Urinary bladder (tissue), 4 donors: ENCODE measurements around the gene EIF2AK2. TPM values are rescaled to one million over a fixed set of nuclear protein-coding genes. Genes with fewer than 3 reads are reported as not detected.
"Not testable (repeated sequence)": the region's sequence is repeated elsewhere in the genome, so short reads cannot be mapped to it uniquely, and the experiment has no call there.

ENCODE experiments used
- DNase-seq: peaks from one replicate; pipeline ENCODE4 v3.0.0-alpha.2; 2015; ENCODE audit errors: extremely low spot score
- H3K27ac ChIP-seq: one replicate; pipeline ENCODE4 v1.5.1; 2013; ENCODE audit warnings: low read depth, mild to moderate bottlenecking, moderate library complexity
- H3K36me3 ChIP-seq: one replicate; pipeline ENCODE4 v1.6.1; 2013; ENCODE audit warnings: mild to moderate bottlenecking, moderate library complexity; ENCODE audit not compliant: insufficient read depth
- H3K4me1 ChIP-seq: one replicate; pipeline ENCODE4 v1.6.1; 2013; ENCODE audit warnings: mild to moderate bottlenecking, moderate library complexity; ENCODE audit not compliant: insufficient read depth
- H3K4me3 ChIP-seq: one replicate; pipeline ENCODE4 v1.5.1; 2013; ENCODE audit warnings: low read depth, low read length
- WGBS: extraction: QIAGEN DNeasy Blood & Tissue Kit; methylation state at CpG from one replicate; pipeline ENCODE4 v1.1.7; 2013; 5-methylcytosine and 5-hydroxymethylcytosine counted together
- polyA plus RNA-seq: library from polyadenylated mRNA; stranded (reverse); fragments of 200-250 nt; gene quantifications from one replicate; pipeline ENCODE4 v1.2.3, GENCODE V29; 2013
- total RNA-seq: library from RNA; depleted of rRNA; stranded (reverse); fragments of >200 nt; gene quantifications from one replicate; pipeline ENCODE4 v1.2.3, GENCODE V29; 2014
- donor health status: healthy with polysubstance abuse.
- donor health status: healthy.

The EIF2AK2 gene
- 82.3 TPM for total RNA-seq
- 11.5 TPM for polyA plus RNA-seq

- H3K36me3 ChIP-seq = no peaks in the 10 kb centered on the region
- H3K4me3 ChIP-seq = peak within 1 kb of the TSS; percentile 74
- DNase-seq = peak; percentile 59
- 8% methylated on average over 55 of the region's 55 CpGs for WGBS
- no peaks in the 10 kb centered on the region for H3K4me1 ChIP-seq
- H3K27ac ChIP-seq = peak within 1 kb of the TSS; percentile 85
These were observed at the start of gene EIF2AK2 for GRCh38 chr2:37156857-37157714. Gene EIF2AK2 (minus strand): TSS chr2:37156980. CDS start chr2:37147806, 9,174 bp downstream.

GRCh38 chr2:37205689-37206341 is 49.0 kb upstream of the EIF2AK2 start:
- Histone ChIP-seq H3K27ac (no peak overlapping the region), H3K4me3 (no peak overlapping the region), H3K4me1 (no peaks in the 10 kb centered on the region), H3K36me3 (peaks cover 8% of the 10 kb centered on the region)
- 85% methylated on average over 5 of the region's 5 CpGs for WGBS
- DNase-seq = no peak

GRCh38 chr2:37205071-37205661 is 48.4 kb upstream of the EIF2AK2 start:
- H3K4me3 ChIP-seq, H3K4me1 ChIP-seq, H3K27ac ChIP-seq, DNase-seq, H3K36me3 ChIP-seq: not testable (repeated sequence)
- 83% methylated on average over 8 of the region's 8 CpGs for WGBS

GRCh38 chr2:37203708-37204107 is 46.9 kb upstream of the EIF2AK2 start:
- WGBS = 96% methylated on average over 2 of the region's 2 CpGs
- no peak for DNase-seq
- no peak overlapping the region for H3K4me3 ChIP-seq
- no peaks in the 10 kb centered on the region for H3K4me1 ChIP-seq
- peaks cover 8% of the 10 kb centered on the region for H3K36me3 ChIP-seq
- H3K27ac ChIP-seq = no peak overlapping the region

- 95% methylated on average over 1 of the region's 1 CpG for WGBS
- no peak for DNase-seq
- peaks cover 1% of the 10 kb centered on the region for H3K4me1 ChIP-seq
- H3K36me3 ChIP-seq = peaks cover 8% of the 10 kb centered on the region
- no peak overlapping the region for H3K27ac ChIP-seq
- H3K4me3 ChIP-seq = no peak overlapping the region
These were observed 45.0 kb upstream of the EIF2AK2 start for GRCh38 chr2:37201766-37202165.

- no peak for DNase-seq
- Histone ChIP-seq H3K4me1 (peaks cover 1% of the 10 kb centered on the region), H3K36me3 (peaks cover 5% of the 10 kb centered on the region), H3K27ac (no peak overlapping the region), H3K4me3 (no peak overlapping the region)
- 78% methylated on average over 1 of the region's 1 CpG for WGBS
These were observed 44.4 kb upstream of the EIF2AK2 start for GRCh38 chr2:37201208-37201607.

GRCh38 chr2:37198681-37199065 is 41.9 kb upstream of the EIF2AK2 start:
- Histone ChIP-seq H3K36me3 (peaks cover 2% of the 10 kb centered on the region), H3K4me3 (no peak overlapping the region), H3K27ac (no peak overlapping the region), H3K4me1 (peaks cover 1% of the 10 kb centered on the region)
- 88% methylated on average over 8 of the region's 8 CpGs for WGBS
- DNase-seq = no peak

- Histone ChIP-seq H3K36me3 (peaks cover 2% of the 10 kb centered on the region), H3K4me1 (peaks cover 1% of the 10 kb centered on the region), H3K27ac (peak within 1 kb of the TSS; percentile 94), H3K4me3 (peak within 1 kb of the TSS; percentile 87)
- WGBS = under 1% methylated on average over 72 of the region's 72 CpGs
- peak; percentile 62 for DNase-seq
These were observed 39.8 kb upstream of the EIF2AK2 start, which contains the start of gene CEBPZOS for GRCh38 chr2:37196320-37197195. Gene CEBPZOS (plus strand): TSS chr2:37196496. CDS start chr2:37199705, 3,209 bp downstream.

- H3K27ac ChIP-seq, DNase-seq, H3K36me3 ChIP-seq, H3K4me1 ChIP-seq: not testable (repeated sequence)
- H3K4me3 ChIP-seq = peak overlapping the region; percentile 87
- WGBS = 84% methylated on average over 20 of the region's 20 CpGs
These were observed 39.1 kb upstream of the EIF2AK2 start for GRCh38 chr2:37195862-37196319.

GRCh38 chr2:37192551-37192950 is 35.8 kb upstream of the EIF2AK2 start:
- DNase-seq = no peak
- 88% methylated on average over 1 of the region's 1 CpG for WGBS
- H3K27ac ChIP-seq = no peak overlapping the region
- H3K4me3 ChIP-seq = no peak overlapping the region
- H3K4me1 ChIP-seq = peaks cover 1% of the 10 kb centered on the region
- no peaks in the 10 kb centered on the region for H3K36me3 ChIP-seq

- DNase-seq = no peak
- Histone ChIP-seq H3K4me1 (no peaks in the 10 kb centered on the region), H3K36me3 (no peaks in the 10 kb centered on the region), H3K27ac (no peak overlapping the region), H3K4me3 (no peak overlapping the region)
- WGBS = 77% methylated on average over 6 of the region's 6 CpGs
These were observed 35.0 kb upstream of the EIF2AK2 start for GRCh38 chr2:37191747-37192146.

GRCh38 chr2:37191253-37191652 is 34.5 kb upstream of the EIF2AK2 start:
- H3K4me1 ChIP-seq = no peaks in the 10 kb centered on the region
- no peak for DNase-seq
- 78% methylated on average over 4 of the region's 4 CpGs for WGBS
- no peak overlapping the region for H3K4me3 ChIP-seq
- H3K36me3 ChIP-seq = no peaks in the 10 kb centered on the region
- no peak overlapping the region for H3K27ac ChIP-seq

- DNase-seq = no peak
- Histone ChIP-seq H3K36me3 (no peaks in the 10 kb centered on the region), H3K4me1 (no peaks in the 10 kb centered on the region), H3K27ac (no peak overlapping the region), H3K4me3 (no peak overlapping the region)
- 83% methylated on average over 4 of the region's 4 CpGs for WGBS
These were observed 33.5 kb upstream of the EIF2AK2 start for GRCh38 chr2:37190290-37190689.
